ENCODE measurements around the gene FRZB.
"Not testable (repeated sequence)": the region's sequence is repeated elsewhere in the genome, so short reads cannot be mapped to it uniquely, and the experiment has no call there.

The FRZB gene

DNA sequence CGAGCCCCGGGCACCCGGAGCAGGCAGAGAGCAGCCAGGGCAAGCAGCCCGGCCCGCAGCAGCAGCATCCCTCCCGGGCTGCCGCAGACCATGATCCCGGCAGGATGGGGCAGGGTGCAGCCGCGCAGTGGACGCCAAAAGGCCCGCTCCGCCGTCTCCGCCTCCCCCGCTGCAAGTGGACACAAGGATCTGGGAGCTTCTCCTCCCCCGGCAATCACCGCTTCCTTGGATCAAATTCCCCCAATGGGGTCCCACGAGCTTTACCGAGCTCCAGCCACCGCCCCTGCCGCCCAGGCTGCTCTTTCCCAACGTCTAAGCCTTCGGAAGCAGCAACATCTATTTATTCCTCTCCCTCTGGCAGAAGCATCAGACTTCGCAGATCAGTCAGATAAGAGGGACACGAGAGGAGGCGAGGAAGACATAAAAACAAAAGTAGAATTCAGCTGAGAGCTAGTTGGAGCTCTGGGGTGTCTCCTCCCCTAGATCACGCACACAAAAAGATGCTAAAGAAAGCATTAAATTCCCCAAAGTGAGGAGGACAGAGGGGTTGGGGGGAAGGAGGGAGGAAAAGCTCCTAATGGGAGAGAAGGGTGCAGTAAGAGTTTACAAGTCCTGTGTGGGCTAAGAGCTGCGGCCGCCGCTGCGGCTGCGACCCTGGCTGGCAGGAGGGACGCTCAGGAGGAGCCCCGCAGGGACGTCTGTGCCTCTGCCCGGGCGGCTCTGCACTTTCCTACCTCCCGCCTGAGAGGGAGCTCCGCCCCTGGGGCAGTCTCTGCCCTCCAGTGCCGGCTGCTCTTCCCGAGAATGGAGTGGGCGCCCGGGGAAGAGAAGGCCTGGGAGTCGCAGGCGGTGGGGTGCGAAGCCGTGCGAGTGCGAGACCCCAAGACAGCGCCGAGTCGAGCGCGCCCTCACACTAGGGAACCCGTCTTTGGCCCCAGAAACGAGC is at the start of gene FRZB:
Gene FRZB (minus strand): TSS at position 177 of the 946 bp plus-strand sequence. CDS start 85 bp downstream, at position 92.
- no peak for DNase-seq

DNA sequence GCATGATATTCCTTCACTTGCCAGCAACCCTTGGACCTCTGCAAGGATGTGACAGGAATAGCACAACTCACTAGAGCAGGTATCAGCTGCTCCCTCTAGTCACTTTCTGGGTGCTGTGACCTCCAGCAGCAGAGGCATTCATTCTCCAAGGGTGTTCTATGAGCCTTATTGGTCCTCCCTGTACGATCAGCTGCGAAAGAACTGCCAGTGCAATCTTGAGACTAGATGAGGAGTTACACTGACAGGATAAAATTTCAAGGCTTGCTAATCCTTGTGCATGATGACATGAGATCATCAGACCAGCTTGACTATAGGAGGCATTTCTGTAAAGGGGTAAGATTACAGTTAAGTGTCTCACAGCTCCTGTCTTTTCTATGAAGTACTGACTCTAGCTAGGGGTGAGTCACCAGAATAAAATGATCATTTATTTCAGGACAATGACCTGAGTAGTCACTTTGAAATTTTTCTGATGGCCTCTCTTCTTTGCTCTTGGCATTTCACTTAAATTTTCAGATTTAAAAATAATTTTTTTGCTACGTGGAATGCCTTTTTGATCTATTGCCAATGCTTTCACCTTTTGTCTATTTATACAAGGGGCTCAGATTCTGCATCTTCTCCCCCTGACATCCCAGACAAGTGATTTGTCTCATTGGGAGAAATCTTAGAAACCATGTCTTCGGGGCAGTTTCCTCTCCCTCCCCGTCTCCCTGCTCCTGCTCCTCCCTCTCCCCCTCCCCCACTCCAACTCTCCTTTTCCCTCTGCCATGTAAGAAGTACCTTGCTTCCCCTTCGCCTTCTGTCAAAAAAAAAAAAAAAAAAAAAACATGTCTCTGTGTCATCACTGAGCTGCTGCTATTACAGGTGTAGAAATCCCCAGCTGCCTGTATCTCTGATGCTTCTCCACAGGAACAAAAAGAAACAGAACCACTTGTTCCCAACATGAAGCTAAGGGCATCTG is 49.2 kb upstream of the FRZB start:
- no peak for DNase-seq

DNA sequence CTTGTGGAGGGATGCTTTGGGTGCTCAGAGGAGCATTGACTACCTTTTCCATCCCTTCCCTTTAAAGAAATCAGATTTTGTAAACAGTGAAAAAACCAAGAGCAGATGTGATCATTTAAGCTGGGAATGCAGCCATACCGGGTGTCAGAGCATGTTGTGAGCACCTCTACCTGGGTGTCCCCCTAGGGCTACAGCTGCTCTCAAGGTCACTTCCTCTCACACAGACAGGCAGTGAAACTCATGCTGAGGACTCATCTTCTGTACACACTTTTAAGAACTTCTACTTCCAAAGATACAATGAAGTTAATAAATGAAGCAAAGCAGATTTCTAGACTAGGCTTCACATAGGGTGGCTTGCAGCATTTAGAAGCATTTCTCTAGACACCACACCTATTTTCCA is 48.4 kb upstream of the FRZB start:
- no peak for DNase-seq

DNA sequence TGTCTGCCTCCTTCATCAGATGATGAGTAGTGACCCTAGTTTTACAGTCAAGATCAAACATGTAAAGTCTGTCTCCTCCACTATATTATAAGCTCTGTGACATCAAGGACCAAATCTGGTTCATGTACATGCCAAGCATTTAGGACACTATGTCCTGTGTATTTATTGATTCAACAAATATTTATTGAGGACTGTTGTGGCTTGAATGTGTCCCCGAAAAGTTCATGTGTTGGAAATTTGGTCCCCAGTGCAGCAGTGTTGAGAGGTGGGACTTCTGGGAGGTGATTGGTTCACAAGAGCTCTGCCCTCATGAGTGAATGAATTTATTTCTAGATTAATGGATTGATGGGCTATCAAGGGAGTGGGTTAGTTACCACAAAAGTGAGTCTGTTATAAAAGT is 46.6 kb upstream of the FRZB start:
- DNase-seq: no peak

DNA sequence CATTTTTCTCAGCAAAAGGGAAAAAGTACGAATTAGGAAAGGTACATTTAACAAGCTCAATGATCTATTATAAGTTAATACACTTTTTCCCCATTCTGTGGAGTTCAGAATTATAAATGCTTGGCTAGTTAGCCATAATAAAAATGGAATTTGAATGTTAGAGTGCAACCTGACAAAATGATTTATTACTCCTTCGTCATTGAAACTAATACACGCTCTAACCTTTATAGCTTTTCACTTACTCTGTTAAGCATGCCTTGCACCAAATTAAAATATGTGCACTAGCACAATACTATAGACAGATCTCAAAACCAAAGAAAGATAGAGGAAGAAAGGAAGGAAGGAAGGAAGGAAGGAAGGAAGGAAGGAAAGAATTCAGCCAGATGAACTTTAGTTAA is 46.1 kb upstream of the FRZB start:
- no peak for DNase-seq

DNA sequence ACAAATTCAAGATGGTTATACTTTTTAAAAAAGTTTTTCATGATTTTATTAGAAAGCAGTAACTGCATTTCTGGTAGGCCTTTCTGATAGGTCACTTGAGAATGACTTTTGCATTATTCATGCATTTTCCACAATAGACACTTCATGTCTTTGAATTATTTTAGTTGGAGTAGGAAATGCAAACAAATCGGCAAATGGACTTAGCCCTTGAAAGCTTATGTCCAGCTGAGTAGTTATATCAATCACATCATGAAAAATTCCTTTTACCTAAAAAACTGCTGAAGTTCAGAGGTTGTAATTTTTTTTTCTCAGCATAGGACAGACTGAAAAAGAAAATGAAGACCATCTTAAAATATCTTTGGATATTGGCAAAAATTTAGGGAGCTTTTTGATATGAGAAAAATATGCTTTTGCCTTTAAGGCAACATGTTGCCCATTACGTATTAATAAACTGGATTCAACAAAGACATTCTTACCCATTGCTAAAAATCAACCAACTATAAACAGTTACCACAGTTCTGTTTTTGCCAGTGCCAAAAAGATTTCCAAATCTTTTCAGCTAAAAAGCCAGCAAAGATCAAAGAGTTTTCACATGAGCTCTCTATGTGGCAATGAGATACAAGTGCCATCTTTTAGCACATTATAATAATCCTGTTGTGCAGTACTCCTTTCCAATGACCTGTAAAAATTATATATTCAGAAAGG is 45.5 kb upstream of the FRZB start:
- DNase-seq: no peak

DNA sequence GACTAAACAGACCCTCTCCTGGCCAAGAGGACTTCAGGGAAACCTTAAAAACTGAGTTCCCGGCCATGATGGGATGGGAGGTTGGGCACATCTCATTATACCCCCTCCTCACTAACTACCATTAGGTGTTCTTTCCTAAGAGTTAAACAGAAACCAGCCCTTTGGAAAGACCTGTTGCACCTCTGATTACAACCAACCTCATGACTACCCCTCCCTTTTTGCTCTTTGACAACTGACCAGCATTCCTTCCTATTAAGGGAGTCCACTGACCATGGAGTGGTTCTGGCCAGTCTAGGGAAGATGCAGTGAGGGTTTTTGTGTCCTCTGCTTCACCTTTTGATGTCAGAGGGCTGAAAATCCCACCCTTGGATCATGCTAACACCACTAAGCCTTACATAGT is 44.5 kb upstream of the FRZB start:
- DNase-seq: no peak

GRCh38 chr2:182907081-182907830 is 40.8 kb upstream of the FRZB start:
- no peak for DNase-seq

DNA sequence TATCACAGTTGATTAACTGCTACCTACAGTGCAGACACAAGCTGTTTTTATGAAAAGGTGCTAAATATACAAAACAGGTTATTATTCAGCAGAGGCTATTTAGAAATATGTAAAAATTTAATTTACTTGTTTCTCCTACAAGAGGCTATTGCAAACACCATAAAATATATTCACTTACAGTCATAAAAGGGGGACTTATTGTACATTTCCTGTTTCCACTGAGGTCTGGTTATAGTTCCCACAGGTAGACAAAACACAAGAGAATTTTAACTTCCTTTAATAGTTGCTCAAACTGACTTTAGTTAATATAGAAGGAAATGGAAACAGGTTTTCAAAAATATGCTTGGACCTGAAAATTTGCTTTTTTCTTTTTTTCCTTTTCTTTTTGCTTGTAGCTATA is 40.0 kb upstream of the FRZB start:
- DNase-seq: no peak

DNA sequence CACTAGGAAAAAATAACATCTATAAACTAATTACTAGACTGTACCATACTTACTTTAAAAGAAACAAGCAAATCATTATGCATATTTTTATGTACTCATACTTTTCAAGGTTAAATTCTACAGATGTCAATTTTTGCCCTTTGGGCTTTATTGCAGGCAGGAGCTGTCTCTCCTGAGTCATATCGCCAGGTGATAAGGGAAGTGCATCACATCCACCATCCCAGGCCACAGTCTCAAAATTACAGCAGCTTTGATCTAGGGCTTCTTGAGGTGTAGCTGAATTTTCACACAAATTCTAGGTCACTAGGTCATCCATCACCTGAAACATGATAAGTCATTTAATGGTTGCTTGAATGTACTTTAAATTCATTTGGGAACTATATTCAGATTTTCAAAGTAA is 38.4 kb upstream of the FRZB start:
- no peak for DNase-seq

DNA sequence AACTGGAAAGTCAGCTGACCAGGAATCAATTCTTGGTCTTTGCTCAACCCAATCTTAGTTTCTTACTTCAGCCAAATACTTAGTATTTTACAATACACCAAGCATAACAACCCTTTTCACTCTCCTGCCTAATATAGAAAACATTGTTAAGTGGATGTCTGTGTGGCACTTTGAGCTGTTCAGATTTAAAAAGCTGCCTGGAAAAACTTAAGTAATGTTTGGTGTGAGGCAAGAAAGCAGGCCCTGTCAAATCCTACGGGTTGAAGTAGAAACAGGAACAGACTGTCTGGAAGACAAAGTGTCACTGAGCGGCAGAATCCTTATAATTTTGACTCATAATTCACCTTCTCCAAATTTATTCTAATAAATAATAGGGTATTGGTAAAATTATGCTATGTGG is 37.1 kb upstream of the FRZB start:
- no peak for DNase-seq

DNA sequence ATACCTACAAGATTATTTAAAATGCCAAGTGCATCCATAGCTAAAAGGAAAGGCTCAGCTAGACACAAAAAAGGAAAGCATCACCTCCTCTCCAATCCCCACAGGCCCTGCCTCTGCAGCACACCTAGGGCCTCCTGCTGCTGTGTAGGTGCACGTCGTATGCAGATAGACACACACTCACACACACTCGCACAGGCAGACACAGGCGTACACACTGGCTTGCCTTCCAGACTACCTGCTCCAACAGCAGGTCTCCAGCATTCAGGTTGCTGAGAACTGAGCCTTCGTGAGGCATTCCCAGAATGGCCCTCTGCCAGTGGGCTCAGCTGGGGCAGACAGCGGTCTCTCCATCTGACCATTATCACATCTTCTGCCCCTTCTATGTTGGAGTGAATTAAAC is 35.3 kb upstream of the FRZB start:
- no peak for DNase-seq

GRCh38 chr2:182898718-182899117 is 32.3 kb upstream of the FRZB start:
- DNase-seq: no peak

DNA sequence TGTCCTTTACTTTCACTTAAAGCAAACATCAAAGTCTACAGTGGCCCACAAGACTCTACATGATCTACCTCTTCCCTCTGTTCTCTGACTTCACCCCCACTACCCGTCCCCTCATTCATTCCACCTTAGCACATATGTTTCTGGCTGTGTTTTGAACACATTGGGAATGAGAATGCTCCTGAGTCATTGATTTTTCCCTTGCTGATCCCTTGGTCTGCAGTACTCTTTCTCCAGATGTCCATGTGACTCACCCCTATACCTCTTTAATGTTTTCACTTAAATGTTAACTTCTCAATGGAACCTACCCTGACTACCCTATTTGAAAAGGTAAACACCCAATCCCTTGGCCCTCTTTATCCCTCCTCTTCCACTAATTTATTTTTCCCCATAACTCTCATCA is 30.7 kb upstream of the FRZB start:
- no peak for DNase-seq

- DNase-seq: no peak
These were observed 29.4 kb upstream of the FRZB start for GRCh38 chr2:182895798-182896197.

GRCh38 chr2:182895169-182895568 is 28.7 kb upstream of the FRZB start:
- no peak for DNase-seq

DNA sequence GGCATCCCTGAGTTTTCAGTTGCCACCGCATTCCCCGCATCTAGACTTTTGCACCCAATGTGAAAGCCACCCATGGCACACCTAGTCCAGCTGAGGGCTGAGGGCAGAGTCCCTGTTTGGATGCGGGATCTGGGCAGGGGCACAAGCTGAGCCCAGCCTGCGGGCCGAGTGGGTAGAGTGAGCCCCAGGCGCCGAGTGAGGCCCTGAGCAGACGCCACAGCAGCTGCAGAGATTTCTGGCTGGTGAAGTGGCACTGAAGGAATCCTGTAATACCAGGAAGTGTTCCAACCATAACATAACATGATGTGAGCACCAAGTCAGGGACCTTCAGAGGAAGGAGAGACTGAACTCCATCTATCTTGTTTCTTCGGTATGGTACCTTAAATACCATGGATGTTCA is 27.7 kb upstream of the FRZB start:
- DNase-seq: no peak

DNA sequence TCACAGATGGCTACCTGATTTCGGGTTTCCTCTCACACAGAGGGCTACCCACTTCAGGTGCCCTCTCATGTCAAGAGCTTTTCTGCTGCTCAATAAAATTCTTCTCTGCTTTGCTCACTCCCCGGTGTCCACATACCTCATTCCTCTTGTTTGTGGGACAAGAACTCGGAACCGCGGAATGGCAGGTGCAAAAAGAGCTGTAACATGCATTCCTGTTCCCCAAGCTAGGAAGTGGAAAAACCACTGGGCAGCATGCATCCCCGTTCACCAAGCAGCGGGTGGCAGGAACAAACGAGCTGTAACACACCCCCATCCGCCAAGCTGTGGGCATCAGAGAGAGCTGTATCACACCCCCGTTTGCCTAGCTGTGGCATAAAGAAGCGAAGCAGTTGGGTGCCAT is 27.2 kb upstream of the FRZB start:
- no peak for DNase-seq

DNA sequence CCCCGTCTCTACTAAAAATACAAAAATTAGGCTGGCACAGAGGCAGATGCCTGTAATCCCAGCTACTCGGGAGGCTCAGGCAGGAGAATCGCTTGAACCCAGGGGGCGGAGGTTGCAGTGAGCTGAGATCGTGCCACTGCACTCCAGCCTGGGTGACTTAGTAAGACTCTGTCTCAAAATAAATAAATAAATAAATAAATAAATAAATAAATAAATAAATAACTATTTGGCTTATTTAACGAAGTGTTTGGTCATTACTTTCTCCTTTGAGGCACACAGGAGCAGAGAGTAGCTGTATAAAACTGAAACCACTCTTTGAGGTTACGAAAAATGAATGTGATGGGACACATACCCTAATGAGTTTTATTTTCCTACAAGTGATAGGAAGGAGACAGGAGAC is 26.6 kb upstream of the FRZB start:
- not testable (repeated sequence) for DNase-seq

GRCh38 chr2:182891611-182892010 is 25.2 kb upstream of the FRZB start:
- DNase-seq: no peak

DNA sequence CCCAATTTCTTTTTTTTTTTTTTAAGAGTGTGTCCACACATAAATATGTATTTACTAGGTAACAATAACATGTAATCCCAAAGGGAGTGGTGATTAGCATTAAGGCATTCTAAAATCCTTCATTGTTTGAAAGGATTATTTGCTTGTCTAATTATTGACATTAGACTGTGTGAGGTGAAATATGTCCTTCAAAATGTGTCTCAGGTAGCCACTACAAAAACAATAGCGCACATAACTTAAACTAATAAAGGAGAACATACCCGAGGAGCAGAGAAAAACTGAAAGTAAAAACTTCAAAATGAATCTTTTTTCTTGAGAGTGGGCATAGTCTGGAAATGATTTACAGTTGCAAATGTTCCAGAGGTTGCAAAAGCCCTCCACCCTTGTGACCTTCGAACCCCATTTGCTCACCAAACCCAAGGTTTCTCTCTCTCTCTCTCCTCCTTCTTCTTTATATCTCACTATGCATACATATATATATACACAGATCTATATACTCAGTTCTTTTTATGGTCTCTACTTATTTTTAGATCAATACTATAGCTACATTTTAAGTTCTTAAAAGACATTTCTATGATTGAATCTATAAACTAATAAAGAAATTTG is 24.4 kb upstream of the FRZB start:
- no peak for DNase-seq

GRCh38 chr2:182890305-182890704 is 23.9 kb upstream of the FRZB start:
- no peak for DNase-seq

Measured in Kasumi-1 (cell line).